Activated T-cell treated with anti-CD3 and anti-CD28 coated beads, Interleukin-2, amount 50 U/mL, for 1 hour (primary cell): Measurements from ENCODE around the gene RIOK1.

Experiments
- DNase-seq: peaks from one replicate; pipeline ENCODE4 v3.0.0-alpha.2; 2020

RIOK1 gene

DNA sequence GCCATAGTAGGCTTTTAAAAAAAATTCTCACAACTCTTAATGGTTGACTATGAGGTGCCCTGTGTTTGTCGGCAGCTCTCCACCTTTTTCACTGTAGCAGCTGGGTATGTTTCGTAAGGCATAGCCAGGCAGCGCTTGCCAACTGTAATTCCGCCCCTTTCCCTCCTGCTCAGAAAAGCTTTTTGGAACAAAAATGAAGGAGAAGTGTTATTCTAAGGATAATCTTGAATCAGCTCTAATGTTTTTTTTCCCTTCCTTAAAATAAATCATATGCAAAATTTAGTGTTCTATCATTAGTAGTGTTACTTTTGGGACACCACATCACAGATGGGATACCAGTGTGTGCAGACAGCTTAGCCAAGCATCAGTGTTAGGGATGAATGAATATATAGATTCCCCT is 21.2 kb downstream of the RIOK1 start:
- no peak for DNase-seq

DNA sequence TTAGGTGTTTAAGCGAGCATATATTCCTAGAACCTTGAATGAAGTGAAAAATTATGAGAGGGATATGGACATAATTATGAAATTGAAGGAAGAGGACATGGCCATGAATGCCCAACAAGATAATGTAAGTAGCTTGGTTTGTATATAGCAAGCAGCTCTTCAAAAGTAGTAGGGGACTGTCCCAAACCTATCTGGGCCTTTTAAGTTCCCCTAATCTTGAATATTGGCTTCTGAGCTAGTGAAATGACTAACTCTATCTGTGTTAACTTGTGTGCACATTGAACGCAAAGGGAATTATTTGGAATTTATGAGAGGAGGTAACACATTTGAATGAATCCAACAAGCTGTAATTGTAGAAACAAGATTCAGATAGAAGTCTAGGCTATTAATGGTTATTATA is 21.7 kb downstream of the RIOK1 start:
- no peak for DNase-seq

DNA sequence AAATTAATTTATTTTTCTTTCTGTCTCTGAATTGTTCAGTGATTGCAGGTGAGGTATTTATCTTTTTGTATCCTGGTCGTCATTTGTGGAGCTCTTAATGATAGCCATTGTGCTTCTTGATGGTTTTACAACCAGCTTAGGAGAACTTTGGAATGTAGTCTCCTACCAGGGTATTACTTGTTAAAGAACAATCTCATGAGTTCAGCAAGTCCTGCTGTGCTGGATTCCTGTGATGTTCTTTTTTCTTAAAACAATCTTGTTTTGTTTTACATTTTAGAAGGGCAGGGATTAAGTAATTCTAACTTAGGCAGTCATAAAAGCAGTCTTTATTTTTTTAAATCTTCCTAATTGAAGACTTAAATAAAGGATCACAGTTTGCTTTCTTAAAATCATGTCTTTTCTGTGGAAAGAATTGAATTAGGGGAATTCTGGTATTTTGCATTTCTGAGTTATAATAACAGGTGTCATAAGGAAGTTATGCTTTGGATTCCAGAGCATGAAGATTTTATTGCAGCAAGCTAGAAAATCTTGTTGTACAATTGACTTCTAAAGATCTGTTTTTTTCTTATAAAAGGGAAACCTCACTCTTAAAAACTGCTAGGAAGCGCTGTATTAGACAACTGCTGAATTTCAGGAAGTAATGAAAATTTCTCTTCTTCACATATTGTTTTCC is 23.7 kb downstream of the RIOK1 start:
- no peak for DNase-seq

GRCh38 chr6:7414811-7415210 is 25.2 kb downstream of the RIOK1 start:
- DNase-seq: no peak

DNA sequence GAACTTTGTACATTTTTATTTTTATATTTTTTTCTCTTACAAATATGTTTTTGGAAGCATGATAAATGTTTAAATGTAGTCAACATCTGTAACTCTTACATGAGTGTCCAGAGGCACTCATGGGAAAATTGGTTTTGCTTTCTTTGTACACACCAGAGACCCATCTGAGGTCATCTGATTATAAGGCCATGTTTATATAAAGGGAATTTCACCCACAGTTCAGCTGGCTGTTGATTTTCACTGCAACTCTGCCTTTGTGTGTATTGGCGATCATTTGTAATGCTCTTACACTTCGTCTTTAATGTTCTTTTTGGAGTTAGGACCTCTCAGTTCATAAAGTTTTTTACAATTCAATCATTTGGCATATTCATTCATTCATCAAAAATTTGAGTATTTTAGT is 28.1 kb downstream of the RIOK1 start:
- no peak for DNase-seq

DNA sequence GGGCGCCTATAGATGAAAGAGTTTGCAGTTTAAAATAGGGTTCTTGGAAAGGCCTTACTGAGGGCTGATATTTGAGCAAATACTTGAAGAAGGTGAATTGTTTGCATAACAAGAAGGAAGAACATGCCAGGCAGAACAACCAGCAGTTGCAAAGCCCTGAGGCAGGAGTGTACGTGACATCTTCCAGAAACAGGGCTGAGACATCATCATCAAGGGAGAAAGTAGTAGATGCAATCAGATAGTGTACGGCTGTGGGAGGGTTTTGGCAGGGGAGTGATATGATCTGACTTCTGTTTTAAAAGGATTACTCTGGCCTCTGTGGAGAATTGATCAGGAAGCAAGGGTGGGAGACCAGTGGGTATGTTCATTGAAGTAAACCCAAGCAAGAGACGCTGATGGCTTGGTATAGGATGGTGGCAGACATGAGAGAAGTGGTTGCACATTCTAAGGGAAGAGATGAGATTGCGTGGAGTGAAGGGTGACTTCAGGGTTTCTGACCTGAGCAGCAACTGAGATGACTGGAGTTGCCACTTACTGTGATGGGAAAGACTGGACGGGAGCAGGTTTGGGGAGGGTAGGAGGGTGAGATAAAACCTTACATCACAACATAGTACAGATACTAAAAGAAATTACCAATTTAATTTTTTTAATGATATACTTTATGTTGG is 28.8 kb downstream of the RIOK1 start:
- no peak for DNase-seq

DNA sequence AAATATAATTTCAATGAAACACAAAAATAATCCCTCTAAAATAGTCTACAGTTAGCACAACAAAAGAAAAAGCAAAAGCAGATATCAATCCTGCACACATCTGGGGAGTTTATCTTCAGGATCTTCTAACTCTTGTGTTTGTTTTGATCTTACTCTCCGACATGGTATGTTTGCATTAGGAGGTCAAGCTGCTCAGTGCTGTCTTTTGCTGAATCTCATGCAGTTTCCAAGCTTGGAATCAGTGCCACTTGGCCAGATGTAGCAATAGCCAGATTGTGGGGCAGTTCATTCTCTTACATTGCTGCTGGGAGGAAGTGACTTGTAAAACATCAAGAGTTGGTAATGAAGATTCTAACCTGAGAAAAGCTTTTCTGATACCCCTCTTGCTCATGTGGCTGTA is 29.5 kb downstream of the RIOK1 start:
- DNase-seq: no peak

DNA sequence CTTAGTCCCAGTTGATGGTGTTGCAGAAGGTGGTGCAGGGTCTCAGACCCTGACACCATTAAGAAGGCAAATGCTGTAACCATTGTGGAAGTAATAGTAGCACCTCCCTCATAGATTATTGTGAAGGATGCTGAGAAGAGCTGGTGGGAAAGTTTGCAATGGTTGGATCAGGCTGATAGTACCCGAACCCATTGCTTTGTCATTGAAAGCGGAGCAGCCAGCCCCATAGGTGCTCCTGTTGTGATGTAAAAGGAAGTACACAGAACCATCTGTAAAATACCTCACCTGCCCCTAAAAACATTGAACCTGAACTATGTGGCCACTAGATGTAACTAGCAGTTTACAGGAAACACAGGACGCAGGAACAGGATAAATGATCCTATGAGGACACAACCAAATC is 31.5 kb downstream of the RIOK1 start:
- DNase-seq: no peak

DNA sequence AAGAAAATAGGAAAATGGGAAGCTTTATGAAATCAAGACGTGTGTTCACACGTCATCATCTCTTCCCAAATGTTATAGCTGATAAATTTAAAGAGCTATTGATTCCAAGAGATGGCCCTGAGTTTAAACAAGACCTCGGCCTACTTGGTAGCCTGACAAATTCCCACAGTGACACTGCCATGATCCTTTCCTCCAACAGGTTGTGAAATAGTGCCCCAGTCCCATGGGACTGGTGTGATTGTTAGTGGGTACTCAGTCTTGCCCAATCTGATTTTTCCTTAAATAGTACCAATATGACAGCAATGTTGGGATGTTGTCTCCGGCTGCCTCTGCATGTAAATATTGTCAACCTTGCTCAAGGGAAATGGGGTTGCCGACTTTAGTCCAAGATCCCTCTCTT is 34.5 kb downstream of the RIOK1 start:
- no peak for DNase-seq

DNA sequence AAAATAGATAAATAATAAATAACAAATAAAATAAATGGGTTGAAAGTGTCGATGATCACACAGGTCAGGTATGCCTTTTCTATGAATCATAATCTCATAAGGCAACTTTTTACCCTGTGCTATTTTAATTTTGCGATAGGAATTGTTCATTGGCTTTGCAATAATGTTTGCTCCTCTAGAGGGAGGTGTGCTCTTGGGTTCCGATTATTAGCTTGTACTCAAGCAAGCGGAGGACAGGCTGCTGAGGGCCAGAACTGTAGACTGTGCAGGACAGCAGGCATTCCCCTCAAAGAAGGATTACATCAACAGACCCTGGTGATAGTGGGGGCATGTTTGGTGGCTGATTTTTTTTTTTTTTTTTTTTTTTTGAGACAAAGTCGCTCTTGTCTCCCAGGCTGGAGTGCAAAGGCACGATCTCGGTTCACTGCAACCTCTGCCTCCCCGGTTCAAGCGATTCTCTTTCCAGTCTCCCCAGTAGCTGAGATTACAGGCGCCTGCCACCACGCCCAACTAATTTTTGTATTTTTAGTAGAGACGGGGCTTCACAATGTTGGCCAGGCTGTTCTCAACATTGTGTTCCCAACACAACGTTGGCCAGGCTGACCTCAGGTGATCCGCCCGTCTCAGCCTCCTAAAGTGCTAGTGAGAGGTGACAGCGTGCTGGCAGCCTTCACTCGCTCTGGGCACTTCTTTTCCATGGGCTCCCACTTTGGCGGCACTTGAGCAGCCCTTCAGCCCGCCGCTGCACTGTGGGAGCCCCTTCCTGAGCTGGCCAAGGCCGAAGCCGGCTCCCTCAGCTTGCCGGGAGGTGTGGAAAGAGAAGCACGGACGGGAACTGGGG is 35.6 kb downstream of the RIOK1 start:
- no peak for DNase-seq

GRCh38 chr6:7425808-7426190 is 36.2 kb downstream of the RIOK1 start:
- no peak for DNase-seq

GRCh38 chr6:7426447-7427169 is 37.0 kb downstream of the RIOK1 start:
- DNase-seq: no peak

GRCh38 chr6:7431313-7431673 is 41.7 kb downstream of the RIOK1 start:
- no peak for DNase-seq

GRCh38 chr6:7431674-7432390 is 42.2 kb downstream of the RIOK1 start:
- no peak for DNase-seq

- no peak for DNase-seq
Observed at GRCh38 chr6:7432391-7433120, 42.9 kb downstream of the RIOK1 start.

- no peak for DNase-seq
Observed at GRCh38 chr6:7433121-7433617, 43.6 kb downstream of the RIOK1 start.

GRCh38 chr6:7434672-7435071 is 45.1 kb downstream of the RIOK1 start:
- DNase-seq: no peak

GRCh38 chr6:7438011-7438410 is 48.4 kb downstream of the RIOK1 start:
- DNase-seq: no peak

DNA sequence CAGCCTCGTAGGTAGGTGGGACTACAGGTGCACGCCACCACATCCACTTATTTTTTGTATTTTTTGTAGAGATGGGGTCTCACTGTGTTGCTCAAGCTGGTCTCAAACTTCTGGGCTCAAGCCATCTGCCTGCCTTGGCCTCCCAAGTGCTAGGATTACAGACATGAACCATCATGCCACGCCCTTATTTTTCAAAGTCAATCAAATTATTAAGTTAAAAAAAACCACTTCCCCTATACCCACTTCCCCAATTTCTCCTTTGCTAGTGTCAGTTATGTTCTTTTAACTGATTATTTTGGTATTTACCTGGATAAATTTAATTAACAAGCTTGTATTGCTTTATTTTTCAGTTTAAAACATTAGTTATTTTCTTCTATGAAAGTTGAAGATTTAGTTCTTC is 49.6 kb downstream of the RIOK1 start:
- no peak for DNase-seq

- DNase-seq: no peak
Observed at GRCh38 chr6:7440476-7440875, 50.9 kb downstream of the RIOK1 start.

GRCh38 chr6:7441048-7441775 is 51.6 kb downstream of the RIOK1 start:
- DNase-seq: no peak
